HG02623 (cell line): Measurements from ENCODE around the gene LARGE1.
"Not testable (repeated sequence)": the region's sequence is repeated elsewhere in the genome, so short reads cannot be mapped to it uniquely, and the experiment has no call there.

Source experiments
- ATAC-seq: cut with Tn5 transposase; IDR thresholded peaks from one replicate; pipeline ENCODE4 v1.9.1; 2021; ENCODE audit warnings: moderate library complexity; ENCODE audit not compliant: unreplicated experiment

The LARGE1 gene

DNA sequence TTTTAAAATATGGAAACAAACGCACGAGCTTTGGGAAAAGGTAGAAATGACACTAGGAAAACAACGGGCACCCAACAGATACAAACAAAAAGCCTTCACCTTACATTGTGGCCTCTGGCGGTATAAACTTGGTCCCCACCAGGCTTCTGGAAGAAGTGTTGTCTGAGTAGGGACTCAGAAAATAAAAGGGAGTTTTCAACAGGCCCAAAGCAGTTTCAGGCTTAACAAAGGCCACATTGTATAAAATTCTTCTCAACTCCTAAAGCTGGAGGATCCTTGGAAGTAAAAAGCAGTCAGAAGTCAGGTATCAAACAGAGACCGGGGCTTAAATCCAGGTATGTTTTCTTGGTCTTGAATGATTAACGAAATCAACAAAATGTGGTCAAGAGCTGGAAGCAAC lies 61.0 kb downstream of the LARGE1 start:
- ATAC-seq = no peak

DNA sequence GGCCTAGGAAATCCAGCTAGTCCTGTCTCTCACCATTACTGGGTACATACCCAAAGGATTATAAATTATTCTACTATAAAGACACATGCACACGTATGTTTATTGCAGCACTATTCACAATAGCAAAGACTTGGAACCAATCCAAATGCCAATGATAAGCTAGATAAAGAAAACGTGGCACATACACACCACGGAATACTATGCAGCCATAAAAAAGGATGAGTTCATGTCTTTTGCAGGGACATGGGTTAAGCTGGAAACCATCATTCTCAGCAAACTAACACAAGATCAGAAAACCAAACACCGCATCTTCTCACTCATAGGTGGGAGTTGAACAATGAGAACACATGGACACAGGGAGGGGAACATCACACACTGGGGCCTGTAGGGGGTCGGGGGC lies 61.6 kb downstream of the LARGE1 start:
- not testable (repeated sequence) for ATAC-seq

DNA sequence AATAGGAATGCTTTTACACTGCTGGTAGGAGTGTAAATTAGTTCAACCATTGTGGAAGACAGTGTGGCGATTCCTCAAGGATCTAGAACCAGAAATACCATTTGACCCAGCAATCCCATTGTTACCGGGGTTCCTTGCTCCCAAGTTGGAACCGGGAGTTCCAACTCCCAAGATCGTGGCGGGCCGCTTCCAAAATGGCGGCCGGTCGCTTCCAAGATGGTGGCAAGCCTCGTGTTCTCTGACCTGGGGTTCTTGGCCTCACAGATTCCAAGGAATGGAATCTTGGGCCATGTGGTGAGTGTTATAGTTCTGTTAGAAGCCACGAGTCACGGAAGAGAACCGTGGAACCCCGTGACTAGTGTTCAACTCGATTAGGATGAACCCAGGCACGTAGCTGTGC lies 62.5 kb downstream of the LARGE1 start:
- ATAC-seq = not testable (repeated sequence)

DNA sequence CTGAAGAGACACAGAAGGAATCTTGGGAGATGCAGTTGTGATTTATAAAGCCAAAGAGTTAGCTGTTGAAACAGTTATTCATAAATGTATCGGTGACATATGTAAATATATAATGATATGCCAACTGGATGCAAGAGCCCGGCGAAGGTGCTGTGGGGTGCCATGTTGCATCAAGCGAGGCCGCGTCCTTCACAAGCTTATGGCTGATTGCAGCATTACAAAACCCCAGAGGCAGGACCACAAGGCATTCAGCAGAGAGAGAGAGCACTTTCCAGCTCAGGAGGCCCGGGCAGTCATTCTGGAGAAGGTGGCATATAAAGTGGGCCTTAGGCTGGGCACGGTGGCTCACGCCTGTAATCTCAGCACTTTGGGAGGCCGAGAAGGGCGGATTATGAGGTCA lies 65.6 kb downstream of the LARGE1 start:
- ATAC-seq = no peak

DNA sequence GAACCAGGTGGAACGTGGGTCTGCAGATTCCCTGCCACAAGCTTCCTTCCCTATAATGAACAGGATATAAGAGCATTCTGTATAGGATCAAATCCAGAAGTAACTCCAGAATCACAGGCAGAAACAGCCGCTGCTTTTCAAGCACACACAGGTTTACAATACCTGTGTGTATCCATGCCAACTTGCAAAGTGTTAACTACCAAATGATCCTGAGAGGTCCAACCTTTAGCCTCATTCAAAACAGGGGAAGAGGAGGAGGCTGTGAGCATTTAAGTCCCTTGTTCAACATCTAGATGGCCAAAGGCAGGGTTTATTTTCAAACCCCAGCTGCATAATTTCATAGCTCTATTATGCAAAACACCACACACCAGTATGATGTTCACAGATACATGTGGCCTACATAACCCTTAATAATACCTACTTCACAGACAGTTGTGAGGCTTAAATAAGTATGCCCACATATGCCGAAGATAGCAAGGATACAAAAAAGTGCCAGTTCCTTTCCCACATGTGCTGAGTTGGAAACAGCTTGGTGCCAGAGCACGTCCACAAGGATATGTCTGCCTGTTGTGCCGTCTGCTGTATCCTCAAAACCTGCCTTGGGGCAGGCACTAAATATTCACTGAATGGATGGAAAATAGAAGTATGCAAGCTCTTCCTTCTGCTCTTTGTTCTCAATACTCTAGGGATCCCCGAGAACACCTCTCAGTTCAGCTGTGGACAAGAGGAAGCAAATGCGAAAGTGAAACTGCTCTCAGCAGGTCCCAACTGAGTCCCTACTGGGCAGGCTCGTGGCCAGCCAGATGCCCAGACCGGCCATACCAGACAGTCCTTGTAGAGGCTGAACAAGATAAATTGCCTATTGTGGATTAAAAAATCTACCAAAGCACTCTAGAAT lies 66.8 kb downstream of the LARGE1 start:
- ATAC-seq = no peak

DNA sequence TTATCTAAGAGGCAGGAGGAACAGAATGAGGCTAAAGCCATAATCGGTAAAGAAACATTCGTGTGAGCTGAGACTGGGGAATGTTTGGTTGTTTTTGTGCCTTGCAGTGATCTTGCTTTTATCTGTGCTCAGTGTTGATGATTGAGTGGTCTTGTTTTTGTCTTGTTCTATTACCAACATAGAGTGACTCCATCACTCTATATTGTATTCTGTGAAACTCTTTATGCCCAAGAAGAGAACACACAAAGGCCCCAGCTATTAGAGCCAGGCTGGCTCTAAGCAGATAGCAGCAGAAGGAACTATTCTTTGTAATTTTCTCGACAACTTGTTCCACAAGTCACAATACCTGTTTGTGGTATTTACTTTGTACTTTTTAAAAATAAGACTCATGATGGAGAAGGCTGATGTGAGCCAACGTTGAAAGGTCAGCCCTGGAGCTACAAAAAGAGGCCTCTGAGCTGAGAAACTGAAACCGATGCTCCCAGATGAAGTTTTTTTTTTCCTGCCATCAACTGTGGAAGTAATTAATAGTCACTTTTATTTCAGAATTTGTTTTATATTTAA lies 68.4 kb downstream of the LARGE1 start:
- no peak for ATAC-seq

DNA sequence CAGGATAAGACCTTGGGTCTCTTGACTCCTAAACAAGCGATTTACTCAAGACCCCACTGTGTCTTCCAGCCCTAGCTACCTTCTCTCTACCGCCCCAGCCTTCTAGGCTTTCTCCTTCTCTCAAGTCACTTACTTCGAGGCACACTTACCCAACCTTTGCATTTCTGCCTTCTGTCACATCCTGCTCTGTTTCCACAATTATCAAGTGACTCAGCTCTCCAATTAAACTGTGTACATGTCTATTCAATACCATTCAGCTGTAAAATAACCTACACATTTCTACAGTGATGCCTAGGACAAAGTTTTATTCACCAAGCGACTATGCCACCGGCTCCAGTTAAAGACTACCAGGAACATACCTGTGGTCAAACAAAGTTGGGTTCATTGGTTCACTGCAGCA lies 69.0 kb downstream of the LARGE1 start:
- ATAC-seq = no peak

DNA sequence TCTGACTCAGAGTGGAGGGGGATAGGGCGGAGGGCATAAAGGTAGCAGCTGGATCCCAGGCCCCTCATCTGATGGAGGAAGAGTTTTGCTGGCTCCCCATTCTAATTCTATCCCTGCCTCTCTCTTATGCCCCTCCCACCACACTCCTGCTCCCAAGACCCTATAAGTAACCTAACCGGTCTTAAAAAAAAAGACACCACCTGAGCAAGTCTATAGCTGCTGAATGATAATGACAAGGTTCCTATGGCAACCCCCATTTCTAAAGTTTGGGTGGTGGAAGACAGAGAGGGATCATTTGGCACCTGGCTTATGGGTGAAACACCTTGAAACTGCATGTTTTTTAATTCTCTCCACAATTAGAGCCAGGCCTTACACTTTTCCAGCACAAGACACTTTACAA lies 69.6 kb downstream of the LARGE1 start:
- ATAC-seq = no peak

DNA sequence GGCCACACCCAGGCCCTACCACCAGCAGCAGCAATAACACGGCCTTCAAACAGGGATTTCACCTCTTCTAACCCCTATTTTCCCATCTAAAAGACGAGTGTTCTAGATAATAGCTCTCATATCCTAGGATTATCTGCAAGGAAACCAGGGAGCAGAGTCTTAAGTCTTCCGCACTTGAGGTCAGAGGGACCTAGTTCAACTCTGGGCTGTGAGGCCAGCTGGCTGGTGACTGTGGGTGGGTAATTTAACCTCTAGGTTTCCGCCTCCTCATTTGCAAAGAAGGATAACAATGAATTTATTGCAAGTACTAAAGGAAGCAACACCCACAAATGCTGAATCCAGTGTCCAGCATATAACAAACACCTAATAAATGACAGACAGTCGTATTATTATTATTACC lies 70.1 kb downstream of the LARGE1 start:
- ATAC-seq = no peak

DNA sequence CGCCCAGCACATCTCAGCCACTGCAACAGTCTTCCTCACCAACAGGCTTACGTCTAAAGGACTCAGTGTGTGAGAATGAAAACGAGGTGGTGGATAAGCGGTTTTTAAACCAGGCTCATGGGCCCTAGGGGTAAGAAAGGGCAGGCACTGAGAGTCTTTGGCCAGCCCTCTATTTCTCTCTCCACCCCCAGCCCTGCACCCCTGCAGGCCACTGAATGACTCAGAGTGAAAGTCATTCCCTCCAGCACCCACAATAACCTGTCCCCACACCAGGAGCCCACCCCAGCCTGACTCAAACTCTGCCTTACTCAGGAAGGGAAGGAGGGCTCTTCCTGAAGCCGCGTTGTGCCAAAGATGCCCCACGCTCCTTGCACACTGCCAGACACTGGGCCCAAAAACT lies 72.0 kb downstream of the LARGE1 start:
- no peak for ATAC-seq

DNA sequence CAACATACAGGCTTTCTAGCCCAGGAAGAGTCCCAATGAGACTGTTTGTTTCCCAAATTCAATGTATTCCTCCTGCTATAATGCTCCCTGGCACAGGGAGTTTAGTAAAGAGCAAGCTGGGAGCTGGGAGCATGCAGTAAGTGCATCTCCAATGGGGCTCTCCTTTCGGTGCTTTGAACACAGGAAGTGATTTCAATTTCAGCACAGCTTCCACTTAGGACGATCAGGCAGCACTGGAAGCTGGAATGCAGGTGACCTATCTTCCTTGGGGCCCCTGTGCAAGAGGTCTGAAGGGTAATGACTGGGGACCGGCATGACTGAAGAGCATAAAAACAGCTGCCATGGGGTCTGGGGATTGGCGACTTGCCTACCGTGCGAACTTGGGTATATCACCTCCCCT lies 76.0 kb downstream of the LARGE1 start:
- ATAC-seq = no peak

DNA sequence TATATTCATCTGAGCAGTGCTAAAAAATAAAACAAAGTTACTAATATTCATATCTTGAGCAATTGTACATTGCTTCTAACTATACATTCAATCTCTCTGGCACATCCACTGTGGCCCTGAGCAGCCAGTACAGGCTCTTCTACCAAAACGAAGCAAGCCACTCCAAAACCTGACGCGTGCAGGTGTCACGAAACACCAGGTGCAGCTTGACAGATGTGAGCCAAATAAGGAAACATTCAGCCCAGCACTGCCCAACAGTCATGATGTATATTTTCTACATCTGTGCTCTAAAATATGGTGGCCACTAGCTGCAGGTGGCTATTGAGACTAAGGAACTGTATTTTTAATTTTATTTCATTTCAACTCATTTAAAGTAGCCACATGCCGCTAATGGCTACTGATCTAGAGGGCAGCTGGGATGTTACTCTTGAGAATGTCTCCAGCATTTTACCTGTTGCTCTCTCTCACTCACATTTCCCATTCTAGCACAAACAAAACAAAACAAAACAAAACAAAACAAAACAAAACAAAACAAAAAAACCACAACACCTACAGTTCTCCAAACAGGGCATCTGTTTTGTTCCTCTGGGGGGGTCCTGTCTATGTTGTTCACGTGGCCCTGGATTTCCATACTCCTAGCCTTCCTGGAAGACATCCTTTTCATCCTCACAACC lies 77.7 kb downstream of the LARGE1 start:
- no peak for ATAC-seq

DNA sequence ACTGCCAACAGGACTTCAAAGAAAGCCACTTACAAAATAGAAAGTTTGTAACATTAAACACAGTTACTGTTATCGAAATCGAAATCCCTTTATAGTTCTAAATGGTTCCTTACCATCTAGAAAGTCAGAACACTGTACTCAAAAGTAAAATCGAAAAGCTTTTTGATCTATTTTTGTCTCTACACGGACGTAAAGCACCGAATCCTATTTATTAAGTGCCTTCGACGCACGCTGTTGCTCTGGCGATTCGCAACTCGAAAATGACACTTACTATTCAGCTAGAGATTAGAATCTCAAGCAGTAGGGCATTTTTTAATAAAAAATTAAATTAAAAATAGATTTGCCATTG lies 78.3 kb downstream of the LARGE1 start:
- ATAC-seq = no peak

DNA sequence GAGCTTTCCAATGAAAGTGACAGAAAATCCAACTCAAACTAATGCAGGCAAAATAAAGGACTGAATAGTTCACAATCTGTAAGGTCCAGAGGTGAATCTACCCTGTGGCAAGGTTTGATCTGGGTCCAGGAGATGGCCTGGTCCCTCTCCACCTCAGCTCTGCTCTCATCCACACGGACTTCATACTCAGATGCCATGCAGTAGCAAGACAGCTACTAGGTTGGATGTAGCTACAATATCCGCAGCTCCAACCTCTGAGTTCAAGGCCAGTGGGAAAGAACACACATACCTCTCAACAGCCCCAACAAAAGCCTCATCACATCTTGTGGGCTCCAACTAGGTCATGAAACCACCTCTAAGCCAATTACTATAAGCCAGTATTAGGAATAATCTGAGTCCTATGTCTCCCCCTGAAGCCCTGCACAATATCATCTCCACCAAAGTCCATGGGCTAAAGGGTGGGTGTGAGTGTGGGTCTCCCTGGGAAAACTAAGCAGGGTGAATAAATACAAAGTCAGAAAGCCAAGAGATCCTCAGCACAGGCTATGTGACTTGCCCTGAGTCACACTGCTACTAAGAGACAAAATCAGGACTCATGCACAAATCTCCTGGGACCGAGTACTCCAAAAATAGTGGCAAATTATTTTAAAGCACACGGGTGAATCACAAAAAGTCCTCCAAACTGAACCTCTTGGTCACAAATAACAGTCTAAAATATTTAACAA lies 78.8 kb downstream of the LARGE1 start:
- no peak for ATAC-seq

DNA sequence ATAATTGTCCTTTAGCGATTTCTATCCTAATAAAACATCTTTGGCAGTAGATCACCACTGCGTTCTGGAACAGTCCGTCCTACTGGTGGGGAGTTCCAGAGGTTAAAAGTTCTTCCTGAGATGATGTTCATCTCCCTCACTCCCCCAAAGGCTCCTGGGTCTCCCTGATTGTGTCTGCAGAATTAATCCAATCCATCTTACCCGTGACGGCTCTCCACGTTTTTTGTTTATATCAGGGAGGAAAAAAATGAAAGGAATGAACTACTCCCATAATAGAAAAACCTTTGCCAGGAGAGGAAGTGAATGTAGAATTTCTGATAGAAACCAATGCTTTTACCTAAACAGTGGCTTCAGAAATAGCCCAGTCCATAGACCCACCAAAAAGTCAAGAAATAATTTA lies 81.6 kb downstream of the LARGE1 start:
- no peak for ATAC-seq

DNA sequence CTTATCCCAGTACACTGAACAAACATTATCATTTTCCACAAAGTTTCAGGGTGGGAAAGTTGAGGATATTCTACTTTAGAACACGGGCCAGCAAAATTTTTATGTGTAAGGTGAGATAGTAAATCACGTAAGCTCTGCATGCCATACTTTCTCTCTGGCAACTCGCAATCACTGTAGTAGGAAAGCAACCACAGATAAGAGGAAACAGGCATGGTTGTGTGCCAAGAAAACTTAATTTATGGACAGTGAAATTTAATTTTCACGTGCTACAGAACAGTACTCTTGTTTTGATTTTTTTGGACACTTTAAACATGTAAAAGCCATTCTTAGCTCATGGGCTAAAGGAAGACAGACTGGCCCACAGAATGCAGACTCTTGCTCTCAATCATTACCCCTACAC lies 82.5 kb downstream of the LARGE1 start:
- ATAC-seq = no peak

DNA sequence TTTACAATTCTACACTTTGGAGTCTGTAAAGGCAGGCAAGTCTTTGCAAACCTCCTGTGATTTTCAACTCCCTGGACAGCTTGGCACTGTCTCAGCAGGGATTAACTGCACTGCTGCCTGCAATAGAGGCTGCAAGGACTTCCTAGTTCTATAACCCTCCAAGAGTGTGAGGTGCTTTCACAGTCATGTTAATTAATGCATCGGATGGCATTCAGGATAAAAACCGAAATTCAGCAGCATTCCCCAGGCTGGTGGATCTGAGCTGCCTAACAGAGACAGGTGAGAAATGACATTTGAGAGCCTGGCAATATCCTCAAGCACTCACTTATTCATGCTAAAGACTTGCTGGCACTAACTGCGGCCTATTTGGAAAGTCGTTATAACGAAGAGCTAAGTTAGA lies 85.0 kb downstream of the LARGE1 start:
- no peak for ATAC-seq

DNA sequence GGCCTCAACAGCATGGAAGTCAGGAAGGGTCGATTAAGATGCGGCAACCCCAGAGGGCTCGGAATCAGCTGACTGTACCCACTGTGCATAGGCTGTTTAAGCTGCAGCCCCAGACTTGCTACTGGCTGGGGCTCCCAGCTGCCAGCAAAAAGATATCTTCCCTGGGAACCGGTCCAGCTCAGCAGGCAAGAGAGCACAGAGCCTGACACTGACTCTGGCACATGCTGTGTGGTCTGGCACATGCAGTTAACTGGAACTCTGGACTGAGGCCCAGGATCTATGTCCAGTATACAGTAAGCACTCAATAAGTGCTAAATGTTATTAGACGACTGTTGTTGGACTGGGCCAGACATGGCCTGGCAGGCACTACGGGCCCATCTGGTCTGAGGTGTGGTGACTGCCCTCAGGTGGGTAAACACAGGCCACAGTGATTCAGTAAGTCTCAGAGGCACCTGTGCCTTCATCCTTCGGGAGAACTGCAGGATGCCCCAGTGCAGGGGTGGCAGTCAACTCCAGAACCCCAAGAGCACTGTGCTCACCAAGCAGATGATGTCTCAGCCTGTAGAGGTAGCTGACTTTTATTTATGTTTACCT lies 87.6 kb downstream of the LARGE1 start:
- ATAC-seq = no peak

DNA sequence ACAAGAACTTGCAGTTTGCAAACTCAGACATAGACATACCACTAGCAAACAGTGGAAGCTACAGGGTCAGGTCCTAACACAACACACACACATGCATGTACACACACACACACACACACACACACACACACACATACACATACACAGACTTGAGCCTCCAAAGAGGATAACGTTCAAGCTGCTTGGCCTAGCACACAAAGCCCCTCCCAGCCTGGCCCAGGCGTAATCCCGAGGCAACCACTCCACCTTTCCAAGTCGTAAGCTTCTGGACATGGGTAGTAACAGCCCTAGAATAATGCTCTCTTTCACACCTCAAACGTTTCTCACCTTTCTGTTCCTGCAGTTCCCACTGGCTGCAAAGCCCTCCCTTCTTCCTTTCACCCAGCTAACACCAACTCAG lies 88.6 kb downstream of the LARGE1 start:
- ATAC-seq = no peak

DNA sequence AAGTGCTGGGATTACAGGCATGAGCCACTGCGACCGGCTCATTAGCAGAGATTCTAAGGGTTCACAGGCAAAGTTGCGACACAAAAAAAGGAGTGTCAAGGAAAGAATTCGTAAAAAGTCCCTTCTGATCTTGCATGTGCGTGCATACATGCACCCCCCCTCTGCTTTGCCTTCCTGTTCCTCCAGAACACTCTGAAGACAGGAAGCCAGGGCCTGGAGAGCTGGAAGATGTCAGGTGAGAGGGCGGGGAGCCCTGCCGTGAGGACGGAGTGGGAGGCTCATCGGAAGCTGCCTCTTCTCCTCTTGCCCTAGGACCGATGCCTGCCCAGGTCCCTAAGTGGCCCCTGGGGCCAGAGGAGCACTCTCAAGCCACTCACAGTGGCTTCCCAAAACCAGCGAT lies 89.1 kb downstream of the LARGE1 start:
- no peak for ATAC-seq

DNA sequence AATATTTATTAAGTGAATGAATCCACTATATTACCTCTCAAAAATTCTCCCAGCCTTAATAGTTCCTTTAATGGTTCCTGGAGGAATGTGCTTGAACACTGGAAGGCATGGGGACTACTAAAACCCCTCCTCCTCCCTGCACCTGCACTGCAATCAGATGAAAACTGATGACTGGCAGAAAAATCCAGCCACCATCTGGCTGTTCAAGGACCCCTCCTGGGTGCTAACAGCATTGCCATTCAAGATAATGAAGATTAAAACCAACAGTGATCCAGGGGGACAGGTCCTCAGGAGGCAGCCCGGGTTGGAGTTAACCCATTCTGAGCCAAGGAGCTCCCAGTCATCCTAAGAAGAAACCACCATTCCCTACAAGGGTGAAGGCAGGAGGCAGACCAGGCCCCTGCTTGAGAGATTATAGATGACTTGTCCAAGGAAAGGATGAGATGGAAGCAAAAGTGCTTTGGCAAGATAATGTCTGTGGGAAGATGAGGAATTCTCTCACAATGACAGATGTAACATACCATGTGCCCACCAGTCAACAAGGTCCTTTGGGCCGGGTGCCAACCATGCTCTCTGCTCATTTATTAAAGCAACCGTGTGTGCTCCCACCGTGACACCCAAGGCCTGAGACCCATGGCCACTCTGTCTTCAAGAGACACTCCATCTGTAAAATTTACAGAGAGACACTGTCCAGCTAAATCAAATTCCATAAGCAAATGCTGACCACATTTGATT lies 90.6 kb downstream of the LARGE1 start:
- ATAC-seq = no peak
